LNCAP (cell line): Measurements from ENCODE around the gene DNAH9.
A peak's percentile ranks its signal among the peaks of the same experiment; 100 is the strongest.

ENCODE experiments used
- TF ChIP-seq, protein P1 (sequence below): fragments of 450-650 bp; IDR thresholded peaks from 2 replicates; pipeline ENCODE4 v1.5.1; 2017; ENCODE audit warnings: mild to moderate bottlenecking

DNAH9 gene

DNA sequence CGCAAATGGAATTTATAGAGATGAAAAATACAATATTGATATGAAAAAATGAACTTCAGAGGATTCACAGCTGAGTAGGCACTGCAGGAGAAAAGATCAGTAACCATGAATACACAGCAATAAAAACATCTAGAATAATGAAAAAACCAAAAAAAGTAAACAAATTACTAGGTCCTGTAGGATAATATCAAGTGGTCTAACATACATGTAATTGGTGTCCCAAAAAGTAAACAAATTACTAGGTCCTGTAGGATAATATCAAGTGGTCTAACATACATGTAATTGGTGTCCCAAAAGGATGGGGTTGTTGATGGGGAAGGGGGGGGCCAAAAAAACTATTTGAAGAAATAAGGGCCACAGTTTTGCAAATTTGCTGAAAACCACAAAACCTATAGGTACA is 355.7 kb downstream of the DNAH9 start:
- TF ChIP-seq, protein P1, sequence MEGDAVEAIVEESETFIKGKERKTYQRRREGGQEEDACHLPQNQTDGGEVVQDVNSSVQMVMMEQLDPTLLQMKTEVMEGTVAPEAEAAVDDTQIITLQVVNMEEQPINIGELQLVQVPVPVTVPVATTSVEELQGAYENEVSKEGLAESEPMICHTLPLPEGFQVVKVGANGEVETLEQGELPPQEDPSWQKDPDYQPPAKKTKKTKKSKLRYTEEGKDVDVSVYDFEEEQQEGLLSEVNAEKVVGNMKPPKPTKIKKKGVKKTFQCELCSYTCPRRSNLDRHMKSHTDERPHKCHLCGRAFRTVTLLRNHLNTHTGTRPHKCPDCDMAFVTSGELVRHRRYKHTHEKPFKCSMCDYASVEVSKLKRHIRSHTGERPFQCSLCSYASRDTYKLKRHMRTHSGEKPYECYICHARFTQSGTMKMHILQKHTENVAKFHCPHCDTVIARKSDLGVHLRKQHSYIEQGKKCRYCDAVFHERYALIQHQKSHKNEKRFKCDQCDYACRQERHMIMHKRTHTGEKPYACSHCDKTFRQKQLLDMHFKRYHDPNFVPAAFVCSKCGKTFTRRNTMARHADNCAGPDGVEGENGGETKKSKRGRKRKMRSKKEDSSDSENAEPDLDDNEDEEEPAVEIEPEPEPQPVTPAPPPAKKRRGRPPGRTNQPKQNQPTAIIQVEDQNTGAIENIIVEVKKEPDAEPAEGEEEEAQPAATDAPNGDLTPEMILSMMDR, result no peak

DNA sequence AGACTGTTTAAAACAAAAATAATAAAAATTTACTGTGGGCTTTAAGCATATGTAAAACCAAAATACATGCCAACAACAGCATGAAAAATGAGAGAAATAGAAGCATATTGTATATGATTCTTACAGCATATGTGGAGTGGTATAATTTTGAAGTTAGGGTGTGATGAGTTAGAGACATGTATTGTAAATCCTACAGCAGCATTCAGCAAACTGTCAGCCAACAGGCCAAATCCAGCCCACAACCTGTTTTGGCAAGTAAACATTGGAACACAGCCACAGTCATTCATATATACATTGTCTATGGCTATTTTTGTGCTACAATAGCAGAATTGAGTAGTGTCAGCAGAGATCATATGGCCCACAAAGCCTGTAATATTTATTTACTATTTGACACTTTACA is 356.7 kb downstream of the DNAH9 start:
- TF ChIP-seq, protein P1, result no peak

DNA sequence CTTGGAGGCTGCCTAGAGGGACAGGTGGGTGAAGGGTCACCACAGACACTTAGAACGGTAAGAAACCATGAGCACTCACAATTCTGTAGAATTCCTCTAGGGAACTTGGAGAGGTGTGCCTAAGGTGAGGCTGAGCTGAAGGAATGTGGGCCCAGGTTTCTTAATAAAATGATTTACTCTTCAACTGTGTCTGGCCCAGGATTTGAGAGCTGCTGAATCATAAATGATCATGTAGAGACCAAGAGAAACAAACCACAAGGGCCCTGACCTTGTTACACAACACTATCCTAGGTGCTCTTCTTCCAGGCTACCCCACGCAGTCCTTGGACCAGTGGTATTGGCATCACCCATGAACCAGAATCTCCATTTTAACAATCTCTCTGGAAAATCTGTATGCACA is 371.3 kb downstream of the DNAH9 start:
- TF ChIP-seq, protein P1, result no peak

DNA sequence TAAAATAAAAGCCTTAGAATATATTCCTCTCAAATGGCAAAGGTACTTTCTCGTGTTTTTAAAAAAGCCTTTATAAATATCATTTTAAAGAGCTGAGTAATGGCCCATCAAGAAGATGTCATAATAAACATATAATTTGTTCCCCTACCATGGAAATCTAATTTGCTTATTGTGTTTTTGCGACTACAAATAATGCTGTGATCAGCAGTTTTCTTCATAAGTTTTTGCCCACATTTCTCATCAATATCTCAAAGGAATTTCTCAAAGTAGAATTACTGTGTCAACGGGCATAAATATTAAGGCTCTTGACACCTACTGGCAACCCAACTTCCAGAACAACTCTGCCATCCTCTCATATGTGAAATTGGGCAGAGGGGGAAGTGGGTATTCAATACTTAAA is 381.5 kb downstream of the DNAH9 start:
- TF ChIP-seq, protein P1, result no peak

DNA sequence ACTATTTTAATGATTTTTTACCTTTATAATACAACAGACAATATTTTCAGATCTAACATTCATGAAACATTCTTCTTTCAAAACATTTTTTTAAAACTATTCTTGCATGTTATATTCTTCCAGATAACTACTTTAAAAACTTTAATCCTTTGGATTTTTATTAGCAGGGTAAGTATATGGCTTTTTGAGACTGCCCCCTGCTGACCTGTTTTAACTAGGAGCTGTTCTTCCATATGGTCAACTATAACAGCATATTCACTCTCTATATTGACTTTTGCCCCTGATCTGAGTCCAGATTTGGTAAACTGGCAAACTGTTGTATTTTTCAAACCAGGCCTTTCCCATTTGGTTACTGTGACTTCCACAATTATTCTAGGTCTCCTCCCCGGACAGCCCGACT is 382.5 kb downstream of the DNAH9 start:
- TF ChIP-seq, protein P1, result peak; percentile 44; the same call in 1 of the 2 replicates

DNA sequence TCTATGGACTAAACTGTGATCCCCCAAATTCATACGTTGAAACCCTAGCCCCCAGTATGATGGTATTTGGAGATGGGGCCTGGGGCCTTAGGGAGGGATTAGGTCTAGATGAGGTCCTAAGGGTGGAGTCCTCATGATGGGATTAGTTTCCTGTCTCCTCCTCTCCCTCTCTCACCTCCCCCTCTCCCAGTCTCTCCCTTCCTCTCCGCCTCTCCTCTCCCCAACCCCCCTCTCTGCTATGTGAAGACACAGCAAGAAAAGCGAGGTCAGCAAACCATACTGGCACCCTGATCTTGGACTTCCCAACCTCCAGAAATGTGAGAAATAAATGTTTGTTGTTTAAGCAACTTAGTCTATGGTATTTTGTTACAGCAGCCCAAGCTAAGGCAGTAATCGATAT is 383.6 kb downstream of the DNAH9 start:
- TF ChIP-seq, protein P1, result no peak

DNA sequence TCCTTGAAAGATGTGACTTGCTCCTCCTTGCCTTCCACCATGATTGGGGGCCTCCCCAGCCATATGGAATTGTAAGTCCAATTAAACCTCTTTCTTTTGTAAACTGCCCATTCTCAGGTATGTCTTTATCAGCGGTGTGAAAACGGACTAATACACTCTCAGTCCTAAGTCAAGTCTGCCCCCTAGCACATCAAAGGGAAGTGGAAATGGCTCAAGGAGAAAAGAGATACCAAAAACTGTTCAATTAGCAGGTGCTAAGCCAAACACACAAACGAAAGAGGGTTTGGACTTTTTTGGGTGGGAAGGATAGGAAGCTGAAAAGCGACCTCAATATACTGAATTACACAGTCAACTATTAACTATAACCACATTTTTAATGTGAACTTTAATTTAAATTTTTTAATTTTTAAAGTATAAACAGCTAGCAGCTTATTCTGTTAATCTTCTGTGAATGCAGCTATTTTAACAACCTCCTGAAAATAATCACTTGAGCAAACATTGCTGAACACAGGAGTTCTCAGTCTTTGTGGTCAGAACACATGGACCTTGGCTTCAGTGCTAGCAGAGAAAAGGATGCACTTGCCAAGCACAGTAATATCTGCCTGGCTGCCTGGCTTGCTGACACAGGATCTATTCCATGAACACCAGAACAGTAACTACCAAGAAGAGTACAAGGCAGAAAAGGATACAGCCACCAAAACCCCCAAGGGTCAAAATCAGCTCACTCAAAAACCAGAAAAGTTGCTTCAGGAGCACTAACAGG is 388.1 kb downstream of the DNAH9 start:
- TF ChIP-seq, protein P1, result no peak

DNA sequence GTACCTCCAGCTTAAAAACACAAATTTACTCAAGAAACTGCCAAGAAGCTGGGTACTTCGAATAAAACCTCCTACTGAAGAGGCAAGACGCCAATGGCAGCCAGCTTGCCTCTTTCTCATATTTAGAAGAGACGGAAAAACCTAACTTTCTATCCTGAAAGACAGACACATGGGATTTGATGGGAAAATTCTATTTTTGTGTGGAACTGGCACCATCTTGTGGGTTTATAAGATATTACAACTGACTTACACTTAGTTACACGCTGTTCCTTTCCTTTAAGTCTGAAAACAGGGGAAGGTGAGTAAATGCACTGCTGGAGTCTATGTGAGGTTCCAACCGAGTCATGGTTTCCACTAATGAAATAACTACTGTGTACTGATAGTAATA is 388.7 kb downstream of the DNAH9 start:
- TF ChIP-seq, protein P1, result peak; percentile 55
